Upper lobe of left lung (tissue), 4 donors: ENCODE data around the gene POLD1.

Experiments
- CTCF ChIP-seq, 6 experiments: fragments of 450-650 bp in 4 of 6; fragments of 200-600 bp in 2 of 6; sonication (generic) in 2 of 6; IDR thresholded peaks; one replicate each; pipeline ENCODE4 v1.5.1; 2016 to 2019; ENCODE audit warnings: antibody characterized with exemption in 6 of 6
- EP300 ChIP-seq, 4 donors: sonication (generic); formaldehyde crosslinking; IDR thresholded peaks; one replicate each; pipeline ENCODE4 v1.5.1; 2017; ENCODE audit warnings: antibody characterized with exemption in 4 of 4, control low read depth in 2 of 4
- POLR2A ChIP-seq, 4 donors: fragments of 450-650 bp; IDR thresholded peaks; one replicate each; pipeline ENCODE4 v1.5.1; 2016 to 2017; ENCODE audit warnings: antibody characterized with exemption in 4 of 4, mild to moderate bottlenecking in 2 of 4
- POLR2AphosphoS5 ChIP-seq, 2 donors: sonication (generic); formaldehyde crosslinking; IDR thresholded peaks; one replicate each; pipeline ENCODE4 v1.5.1; 2017; ENCODE audit warnings: antibody characterized with exemption in 2 of 2

- TF ChIP-seq POLR2A (IDR thresholded peaks at IDR 0.05) (no peak), CTCF (IDR thresholded peaks at IDR 0.05) (no peak), POLR2AphosphoS5 (IDR thresholded peaks at IDR 0.05) (no peak), EP300 (IDR thresholded peaks at IDR 0.05) (no peak)
Measured at GRCh38 chr19:50416034-50416977, 32.2 kb downstream of the POLD1 start.
